NCI-H2107 (cell line): ENCODE results near the gene DCBLD1.
"Not testable (repeated sequence)": the region's sequence is repeated elsewhere in the genome, so short reads cannot be mapped to it uniquely, and the experiment has no call there.

Source experiments
- DNase-seq: peaks from one replicate; lab custom pipeline; 2025; lab: John Stamatoyannopoulos, UW

Gene DCBLD1

GRCh38 chr6:117501722-117502121, 19.2 kb downstream of the DCBLD1 start:
- no peak for DNase-seq

- DNase-seq, result no peak
These were observed 20.1 kb downstream of the DCBLD1 start for GRCh38 chr6:117502580-117502979.

- DNase-seq, result no peak
These were observed 20.7 kb downstream of the DCBLD1 start for GRCh38 chr6:117503211-117503610.

GRCh38 chr6:117504478-117505144, 22.1 kb downstream of the DCBLD1 start:
- no peak for DNase-seq

- no peak for DNase-seq
These were observed 22.8 kb downstream of the DCBLD1 start for GRCh38 chr6:117505311-117505710.

- DNase-seq, result no peak
These were observed 23.8 kb downstream of the DCBLD1 start for GRCh38 chr6:117506180-117506835.

- DNase-seq, result no peak
These were observed 24.4 kb downstream of the DCBLD1 start for GRCh38 chr6:117506907-117507306.

- no peak for DNase-seq
These were observed 26.0 kb downstream of the DCBLD1 start for GRCh38 chr6:117508450-117508971.

- no peak for DNase-seq
These were observed 26.5 kb downstream of the DCBLD1 start for GRCh38 chr6:117509021-117509420.

- DNase-seq, result no peak
These were observed 29.8 kb downstream of the DCBLD1 start for GRCh38 chr6:117512056-117512828.

- DNase-seq, result no peak
These were observed 30.6 kb downstream of the DCBLD1 start for GRCh38 chr6:117512987-117513573.

- DNase-seq, result no peak
These were observed 31.4 kb downstream of the DCBLD1 start for GRCh38 chr6:117513778-117514365.

- DNase-seq, result no peak
These were observed 32.2 kb downstream of the DCBLD1 start for GRCh38 chr6:117514655-117515054.

GRCh38 chr6:117515326-117515725, 32.9 kb downstream of the DCBLD1 start:
- DNase-seq, result no peak

- not testable (repeated sequence) for DNase-seq
These were observed 35.5 kb downstream of the DCBLD1 start for GRCh38 chr6:117517995-117518394.

- no peak for DNase-seq
These were observed 36.4 kb downstream of the DCBLD1 start for GRCh38 chr6:117518870-117519269.

- DNase-seq, result no peak
These were observed 38.3 kb downstream of the DCBLD1 start for GRCh38 chr6:117520603-117521395.

GRCh38 chr6:117521791-117522502, 39.5 kb downstream of the DCBLD1 start:
- DNase-seq, result no peak

GRCh38 chr6:117525607-117526006, 43.1 kb downstream of the DCBLD1 start:
- DNase-seq, result no peak

- no peak for DNase-seq
These were observed 48.2 kb downstream of the DCBLD1 start for GRCh38 chr6:117530467-117531242.
